Mesothelial cell of epicardium (in vitro differentiated cells): ENCODE measurements around the gene PRSS57. TPM values are rescaled to one million over a fixed set of nuclear protein-coding genes. Genes with fewer than 3 reads are reported as not detected.
"Not testable (repeated sequence)": the region's sequence is repeated elsewhere in the genome, so short reads cannot be mapped to it uniquely, and the experiment has no call there.

Experiments
- DNase-seq, 2 experiments: peaks; one replicate each; pipeline ENCODE4 v3.0.0; 2021; ENCODE audit warnings: low spot score in 2 of 2; ENCODE audit not compliant: unreplicated experiment in 2 of 2
- H3K27ac Mint-ChIP-seq: 2 replicates; pipeline ENCODE4 v1.8.0; 2021; ENCODE audit warnings: mixed read lengths
- H3K27me3 Mint-ChIP-seq: 2 replicates; pipeline ENCODE4 v1.8.0; 2021; ENCODE audit warnings: low read depth, mixed read lengths
- H3K36me3 Mint-ChIP-seq: 2 replicates; pipeline ENCODE4 v1.8.0; 2021; ENCODE audit warnings: mixed read lengths
- H3K4me1 Mint-ChIP-seq: 2 replicates; pipeline ENCODE4 v1.8.0; 2021; ENCODE audit warnings: mixed read lengths
- H3K4me3 Mint-ChIP-seq: 2 replicates; pipeline ENCODE4 v1.8.0; 2021; ENCODE audit warnings: mild to moderate bottlenecking, moderate library complexity, mixed read lengths
- H3K9me3 Mint-ChIP-seq: 2 replicates; pipeline ENCODE4 v1.8.0; 2021; ENCODE audit warnings: mixed read lengths
- CTCF ChIP-seq: fragments of 200-600 bp; sonication (generic); IDR thresholded peaks from one replicate; pipeline ENCODE4 v1.5.0; 2021; ENCODE audit warnings: antibody characterized with exemption; ENCODE audit not compliant: unreplicated experiment
- total RNA-seq: library from RNA; stranded (reverse); gene quantifications from 3 replicates; pipeline ENCODE4 v1.2.1, GENCODE V29; 2021

Gene PRSS57
- total RNA-seq, 1 donor from 2014 or later, result not detected

- H3K4me3 Mint-ChIP-seq, result no peak overlapping the region
- H3K9me3 Mint-ChIP-seq, result no peaks in the 10 kb centered on the region
- no peaks in the 10 kb centered on the region for H3K4me1 Mint-ChIP-seq
- no peaks in the 10 kb centered on the region for H3K27me3 Mint-ChIP-seq
- no peak overlapping the region for H3K27ac Mint-ChIP-seq
- no peak for DNase-seq
- no peak for TF ChIP-seq CTCF
- peaks cover 27% of the 10 kb centered on the region for H3K36me3 Mint-ChIP-seq
Observed at GRCh38 chr19:732148-733069, 37.2 kb upstream of the PRSS57 start.

- H3K9me3 Mint-ChIP-seq, result no peaks in the 10 kb centered on the region
- no peak overlapping the region for H3K27ac Mint-ChIP-seq
- no peak for TF ChIP-seq CTCF
- H3K4me3 Mint-ChIP-seq, result no peak overlapping the region
- H3K4me1 Mint-ChIP-seq, result no peaks in the 10 kb centered on the region
- no peak for DNase-seq
- peaks cover 24% of the 10 kb centered on the region for H3K36me3 Mint-ChIP-seq
- no peaks in the 10 kb centered on the region for H3K27me3 Mint-ChIP-seq
Observed at GRCh38 chr19:731000-731399, 35.7 kb upstream of the PRSS57 start.

GRCh38 chr19:729965-730668 lies 34.9 kb upstream of the PRSS57 start:
- H3K4me3 Mint-ChIP-seq, result no peak overlapping the region
- no peak for DNase-seq
- H3K27ac Mint-ChIP-seq, result no peak overlapping the region
- H3K36me3 Mint-ChIP-seq, result peaks cover 24% of the 10 kb centered on the region
- no peak for TF ChIP-seq CTCF
- no peaks in the 10 kb centered on the region for H3K9me3 Mint-ChIP-seq
- no peaks in the 10 kb centered on the region for H3K27me3 Mint-ChIP-seq
- no peaks in the 10 kb centered on the region for H3K4me1 Mint-ChIP-seq

- not testable (repeated sequence) for H3K4me3 Mint-ChIP-seq, H3K27me3 Mint-ChIP-seq, H3K9me3 Mint-ChIP-seq, H3K4me1 Mint-ChIP-seq, DNase-seq, H3K27ac Mint-ChIP-seq
- peaks cover 22% of the 10 kb centered on the region for H3K36me3 Mint-ChIP-seq
Observed at GRCh38 chr19:729564-729963, 34.3 kb upstream of the PRSS57 start.

GRCh38 chr19:728011-728410 lies 32.8 kb upstream of the PRSS57 start:
- DNase-seq, result no peak
- Mint-ChIP-seq H3K9me3 (no peaks in the 10 kb centered on the region), H3K27ac (no peak overlapping the region), H3K4me3 (no peak overlapping the region), H3K4me1 (no peaks in the 10 kb centered on the region), H3K36me3 (peaks cover 14% of the 10 kb centered on the region), H3K27me3 (no peaks in the 10 kb centered on the region)
- TF ChIP-seq CTCF, result no peak
